Measurements from ENCODE around the gene SLC9B2.

SLC9B2 gene

GRCh38 chr4:103075894-103076746 is 441 bp downstream of the SLC9B2 start:
- DNase-seq (ENCODE audit: low read depth in 2 of 2), result peak; percentile 58 to 59

- DNase-seq (ENCODE audit: low read depth in 2 of 2), result no peak
These were observed 1.1 kb downstream of the SLC9B2 start for GRCh38 chr4:103075435-103075893.

- DNase-seq (ENCODE audit: low read depth in 2 of 2), result no peak
These were observed 1.7 kb downstream of the SLC9B2 start for GRCh38 chr4:103074744-103075434.

GRCh38 chr4:103073792-103074438 is 2.6 kb downstream of the SLC9B2 start:
- DNase-seq (ENCODE audit: low read depth in 2 of 2), result no peak

- no peak for DNase-seq (ENCODE audit: low read depth in 2 of 2)
These were observed 8.6 kb downstream of the SLC9B2 start for GRCh38 chr4:103067841-103068547.

GRCh38 chr4:103060453-103061148 is 16.0 kb downstream of the SLC9B2 start:
- DNase-seq (ENCODE audit: low read depth in 2 of 2), result no peak

GRCh38 chr4:103054030-103054429 is 22.5 kb downstream of the SLC9B2 start:
- DNase-seq (ENCODE audit: low read depth in 2 of 2), result no peak

- DNase-seq (ENCODE audit: low read depth in 2 of 2), result no peak
These were observed 23.8 kb downstream of the SLC9B2 start for GRCh38 chr4:103052779-103053178.

GRCh38 chr4:103052145-103052544 is 24.4 kb downstream of the SLC9B2 start:
- no peak for DNase-seq (ENCODE audit: low read depth in 2 of 2)

- DNase-seq (ENCODE audit: low read depth in 2 of 2), result no peak
These were observed 25.7 kb downstream of the SLC9B2 start for GRCh38 chr4:103050736-103051436.

- peak in 1 of 2 donors; percentile 26 for DNase-seq (ENCODE audit: low read depth in 2 of 2)
These were observed 29.9 kb downstream of the SLC9B2 start for GRCh38 chr4:103046416-103047290.

GRCh38 chr4:103044183-103044582 is 32.4 kb downstream of the SLC9B2 start:
- DNase-seq (ENCODE audit: low read depth in 2 of 2), result no peak

- DNase-seq (ENCODE audit: low read depth in 2 of 2), result no peak
These were observed 40.4 kb downstream of the SLC9B2 start for GRCh38 chr4:103036169-103036568.

- DNase-seq (ENCODE audit: low read depth in 2 of 2), result no peak
These were observed 44.0 kb downstream of the SLC9B2 start for GRCh38 chr4:103032574-103032973.

- no peak for DNase-seq (ENCODE audit: low read depth in 2 of 2)
These were observed 45.8 kb downstream of the SLC9B2 start for GRCh38 chr4:103030791-103031190.

GRCh38 chr4:103029300-103029699 is 47.3 kb downstream of the SLC9B2 start:
- no peak for DNase-seq (ENCODE audit: low read depth in 2 of 2)

- no peak for DNase-seq (ENCODE audit: low read depth in 2 of 2)
These were observed 49.7 kb downstream of the SLC9B2 start for GRCh38 chr4:103026868-103027267.

- DNase-seq (ENCODE audit: low read depth in 2 of 2), result no peak
These were observed 51.6 kb downstream of the SLC9B2 start for GRCh38 chr4:103024996-103025395.

GRCh38 chr4:103021120-103021519 is 55.4 kb downstream of the SLC9B2 start:
- no peak for DNase-seq (ENCODE audit: low read depth in 2 of 2)
